Measurements from ENCODE around the gene WIZ. TPM values are rescaled to one million over a fixed set of nuclear protein-coding genes. Genes with fewer than 3 reads are reported as not detected.

The WIZ gene
- total RNA-seq, 1 experiment from 2014 or later: 37.5 TPM

GRCh38 chr19:15498156-15498858 is 48.6 kb upstream of the WIZ start:
- no peaks in the 10 kb centered on the region for H3K4me1 ChIP-seq
- H3K4me3 ChIP-seq (ENCODE audit: low read depth, low read length): no peak overlapping the region
- Mint-ChIP-seq H3K27ac (ENCODE audit: unreplicated experiment) (no peak overlapping the region), H3K4me3 (ENCODE audit: unreplicated experiment) (no peak overlapping the region), H3K36me3 (ENCODE audit: insufficient read depth, unreplicated experiment) (no peaks in the 10 kb centered on the region), H3K9me3 (ENCODE audit: unreplicated experiment) (no peaks in the 10 kb centered on the region), H3K27me3 (ENCODE audit: insufficient read depth, unreplicated experiment) (peaks cover 17% of the 10 kb centered on the region), H3K4me1 (ENCODE audit: low read depth, unreplicated experiment) (peaks cover 17% of the 10 kb centered on the region)
- ChIA-PET CTCF (no interaction called here), POLR2A (no interaction called here)
- no peaks in the 10 kb centered on the region for H3K9me3 ChIP-seq
- no peaks in the 10 kb centered on the region for H3K27me3 ChIP-seq (replicated peaks; ENCODE audit: control insufficient read depth, insufficient read depth, low read length)
- BruUV-seq (replicated peaks): no TSS peak
- H3K36me3 ChIP-seq (ENCODE audit: control insufficient read depth, insufficient read depth, low read length): no peaks in the 10 kb centered on the region
- intact Hi-C loops (cut with micrococcal nuclease; ENCODE audit: unreplicated experiment): no loop called here
- no peak for DNase-seq
- no peak for TF ChIP-seq CTCF (IDR thresholded peaks at IDR 0.05; ENCODE audit: insufficient read depth in 1 of 2, low read depth in 1 of 2, low read length in 1 of 2, severe bottlenecking in 1 of 2, unreplicated experiment in 1 of 2)

GRCh38 chr19:15495151-15495550 is 45.4 kb upstream of the WIZ start:
- H3K27ac Mint-ChIP-seq (ENCODE audit: unreplicated experiment): no peak overlapping the region
- POLR2A ChIA-PET: no interaction called here
- Histone ChIP-seq H3K9me3 (no peaks in the 10 kb centered on the region), H3K36me3 (ENCODE audit: control insufficient read depth, insufficient read depth, low read length) (no peaks in the 10 kb centered on the region), H3K27me3 (replicated peaks; ENCODE audit: control insufficient read depth, insufficient read depth, low read length) (no peaks in the 10 kb centered on the region), H3K4me1 (no peaks in the 10 kb centered on the region), H3K4me3 (ENCODE audit: low read depth, low read length) (no peak overlapping the region)
- intact Hi-C loops (cut with micrococcal nuclease; ENCODE audit: unreplicated experiment): no loop called here
- no peak for TF ChIP-seq CTCF (IDR thresholded peaks at IDR 0.05; ENCODE audit: insufficient read depth in 1 of 2, low read depth in 1 of 2, low read length in 1 of 2, severe bottlenecking in 1 of 2, unreplicated experiment in 1 of 2)
- no peaks in the 10 kb centered on the region for H3K36me3 Mint-ChIP-seq (ENCODE audit: insufficient read depth, unreplicated experiment)
- H3K4me3 Mint-ChIP-seq (ENCODE audit: unreplicated experiment): no peak overlapping the region
- BruUV-seq (replicated peaks): no TSS peak
- no peak for DNase-seq
- H3K9me3 Mint-ChIP-seq (ENCODE audit: unreplicated experiment): no peaks in the 10 kb centered on the region
- H3K27me3 Mint-ChIP-seq (ENCODE audit: insufficient read depth, unreplicated experiment): peaks cover 6% of the 10 kb centered on the region
- H3K4me1 Mint-ChIP-seq (ENCODE audit: low read depth, unreplicated experiment): peaks cover 17% of the 10 kb centered on the region
- CTCF ChIA-PET: no interaction called here

- Histone ChIP-seq H3K4me3 (ENCODE audit: low read depth, low read length) (no peak overlapping the region), H3K4me1 (no peaks in the 10 kb centered on the region), H3K9me3 (no peaks in the 10 kb centered on the region), H3K27me3 (replicated peaks; ENCODE audit: control insufficient read depth, insufficient read depth, low read length) (no peaks in the 10 kb centered on the region), H3K36me3 (ENCODE audit: control insufficient read depth, insufficient read depth, low read length) (no peaks in the 10 kb centered on the region)
- no peaks in the 10 kb centered on the region for H3K36me3 Mint-ChIP-seq (ENCODE audit: insufficient read depth, unreplicated experiment)
- POLR2A ChIA-PET: no interaction called here
- no peak for TF ChIP-seq CTCF (IDR thresholded peaks at IDR 0.05; ENCODE audit: insufficient read depth in 1 of 2, low read depth in 1 of 2, low read length in 1 of 2, severe bottlenecking in 1 of 2, unreplicated experiment in 1 of 2)
- no peaks in the 10 kb centered on the region for H3K9me3 Mint-ChIP-seq (ENCODE audit: unreplicated experiment)
- no TSS peak for BruUV-seq (replicated peaks)
- CTCF ChIA-PET: no interaction called here
- H3K27ac Mint-ChIP-seq (ENCODE audit: unreplicated experiment): no peak overlapping the region
- intact Hi-C loops (cut with micrococcal nuclease; ENCODE audit: unreplicated experiment): no loop called here
- peaks cover 7% of the 10 kb centered on the region for H3K4me1 Mint-ChIP-seq (ENCODE audit: low read depth, unreplicated experiment)
- H3K4me3 Mint-ChIP-seq (ENCODE audit: unreplicated experiment): no peak overlapping the region
- DNase-seq: no peak
- peaks cover 4% of the 10 kb centered on the region for H3K27me3 Mint-ChIP-seq (ENCODE audit: insufficient read depth, unreplicated experiment)
These were observed 38.9 kb upstream of the WIZ start for GRCh38 chr19:15488489-15489226.

Measured in Caco-2 (cell line).